IPS-18c (cell line): ENCODE data around the gene OR2S2.

Experiments
- H3K4me3 ChIP-seq: 2 replicates; pipeline ENCODE4 v1.7.0; 2013; ENCODE audit warnings: low read depth, mild to moderate bottlenecking, low read length, moderate library complexity; ENCODE audit not compliant: insufficient read depth
- H3K9me3 ChIP-seq: one replicate; pipeline ENCODE4 v1.6.1; 2013; ENCODE audit warnings: mild to moderate bottlenecking, low read length, moderate library complexity; ENCODE audit not compliant: control insufficient read depth, insufficient read depth

The OR2S2 gene

GRCh38 chr9:35972093-35972492 lies 14.1 kb upstream of the OR2S2 start:
- no peaks in the 10 kb centered on the region for H3K9me3 ChIP-seq
- no peak overlapping the region; the same call in 1 of the 2 replicates for H3K4me3 ChIP-seq

- no peak overlapping the region for H3K4me3 ChIP-seq
- H3K9me3 ChIP-seq = no peaks in the 10 kb centered on the region
These were observed 9.1 kb upstream of the OR2S2 start for GRCh38 chr9:35967042-35967441.

- no peaks in the 10 kb centered on the region for H3K9me3 ChIP-seq
- no peak overlapping the region for H3K4me3 ChIP-seq
These were observed 8.5 kb upstream of the OR2S2 start for GRCh38 chr9:35966433-35966832.

- Histone ChIP-seq H3K9me3 (no peaks in the 10 kb centered on the region), H3K4me3 (no peak overlapping the region)
These were observed 7.1 kb upstream of the OR2S2 start for GRCh38 chr9:35965011-35965410.

GRCh38 chr9:35962126-35962906 lies 4.4 kb upstream of the OR2S2 start:
- peak overlapping the region; percentile 15; the same call in 1 of the 2 replicates for H3K4me3 ChIP-seq
- H3K9me3 ChIP-seq = no peaks in the 10 kb centered on the region

- Histone ChIP-seq H3K4me3 (no peak overlapping the region), H3K9me3 (no peaks in the 10 kb centered on the region)
These were observed 2.2 kb upstream of the OR2S2 start for GRCh38 chr9:35960039-35960655.

- Histone ChIP-seq H3K4me3 (no peak overlapping the region), H3K9me3 (no peaks in the 10 kb centered on the region)
These were observed 1.3 kb downstream of the OR2S2 start for GRCh38 chr9:35956651-35957050.

GRCh38 chr9:35954942-35955546 lies 2.9 kb downstream of the OR2S2 start:
- H3K9me3 ChIP-seq = no peaks in the 10 kb centered on the region
- H3K4me3 ChIP-seq = no peak overlapping the region

- Histone ChIP-seq H3K9me3 (no peaks in the 10 kb centered on the region), H3K4me3 (no peak overlapping the region)
These were observed 5.3 kb downstream of the OR2S2 start for GRCh38 chr9:35952526-35953191.

- Histone ChIP-seq H3K9me3 (no peaks in the 10 kb centered on the region), H3K4me3 (no peak overlapping the region)
These were observed 6.2 kb downstream of the OR2S2 start for GRCh38 chr9:35951736-35952135.

GRCh38 chr9:35948901-35949318 lies 9.0 kb downstream of the OR2S2 start:
- no peak overlapping the region for H3K4me3 ChIP-seq
- H3K9me3 ChIP-seq = no peaks in the 10 kb centered on the region

- H3K9me3 ChIP-seq = no peaks in the 10 kb centered on the region
- H3K4me3 ChIP-seq = no peak overlapping the region
These were observed 9.5 kb downstream of the OR2S2 start for GRCh38 chr9:35948451-35948850.

GRCh38 chr9:35945341-35946018 lies 12.5 kb downstream of the OR2S2 start:
- no peaks in the 10 kb centered on the region for H3K9me3 ChIP-seq
- H3K4me3 ChIP-seq = no peak overlapping the region

- no peaks in the 10 kb centered on the region for H3K9me3 ChIP-seq
- H3K4me3 ChIP-seq = no peak overlapping the region
These were observed 13.1 kb downstream of the OR2S2 start for GRCh38 chr9:35944841-35945240.

- H3K4me3 ChIP-seq = no peak overlapping the region
- H3K9me3 ChIP-seq = no peaks in the 10 kb centered on the region
These were observed 13.8 kb downstream of the OR2S2 start for GRCh38 chr9:35944173-35944572.

- H3K4me3 ChIP-seq = no peak overlapping the region
These were observed 15.7 kb downstream of the OR2S2 start for GRCh38 chr9:35942286-35942685.

More at GRCh38 chr9:35942286-35942685, 15.7 kb downstream of the OR2S2 start:
- H3K9me3 ChIP-seq = no peaks in the 10 kb centered on the region
